NCI-H524 (cell line): ENCODE data around the gene TREM2.
"Not testable (repeated sequence)": the region's sequence is repeated elsewhere in the genome, so short reads cannot be mapped to it uniquely, and the experiment has no call there.

Experiments
- DNase-seq, 2 experiments: peaks; one replicate each; lab custom pipeline; 2025; lab: John Stamatoyannopoulos, UW

TREM2 gene

DNA sequence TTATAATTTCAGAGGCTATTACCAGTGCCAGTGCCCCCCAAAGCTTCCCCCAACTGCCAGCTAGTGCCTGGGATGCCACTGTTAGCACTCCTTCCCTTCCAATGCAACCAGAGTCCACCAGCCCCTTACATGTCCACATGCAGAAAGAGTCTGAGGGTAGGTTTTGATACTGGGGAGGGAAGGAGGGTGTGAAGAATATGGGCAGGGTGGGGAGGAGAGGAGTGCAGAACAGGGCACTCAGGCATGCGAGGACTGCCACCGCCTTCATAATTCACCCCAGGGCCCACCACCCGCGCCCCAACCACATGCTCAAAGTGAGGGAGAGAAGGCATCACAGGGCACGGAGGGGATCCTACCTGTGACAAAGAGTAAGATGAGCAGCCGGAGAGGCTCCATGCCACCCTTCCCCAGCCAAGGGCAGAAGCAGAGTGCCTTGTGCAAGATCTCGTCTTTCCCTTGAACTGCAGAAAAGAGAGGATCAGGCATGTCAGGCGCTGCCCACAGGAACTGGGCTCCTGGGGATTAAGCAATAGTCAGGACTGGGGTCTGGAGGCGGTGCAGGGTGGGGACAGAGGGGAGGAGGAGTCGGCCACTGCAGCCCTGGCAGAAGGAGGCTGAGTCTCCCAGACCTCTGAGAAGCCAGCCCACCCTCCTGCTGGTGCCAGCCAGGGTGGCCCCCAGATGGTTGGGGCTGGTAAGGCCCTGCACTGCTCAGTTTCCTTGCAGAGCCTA is at the start of gene TREM2:
TSS of gene TREM2 (minus strand) at position 430 of the 732 bp plus-strand sequence. CDS start at position 396, 34 bp downstream.
- no peak for DNase-seq

DNA sequence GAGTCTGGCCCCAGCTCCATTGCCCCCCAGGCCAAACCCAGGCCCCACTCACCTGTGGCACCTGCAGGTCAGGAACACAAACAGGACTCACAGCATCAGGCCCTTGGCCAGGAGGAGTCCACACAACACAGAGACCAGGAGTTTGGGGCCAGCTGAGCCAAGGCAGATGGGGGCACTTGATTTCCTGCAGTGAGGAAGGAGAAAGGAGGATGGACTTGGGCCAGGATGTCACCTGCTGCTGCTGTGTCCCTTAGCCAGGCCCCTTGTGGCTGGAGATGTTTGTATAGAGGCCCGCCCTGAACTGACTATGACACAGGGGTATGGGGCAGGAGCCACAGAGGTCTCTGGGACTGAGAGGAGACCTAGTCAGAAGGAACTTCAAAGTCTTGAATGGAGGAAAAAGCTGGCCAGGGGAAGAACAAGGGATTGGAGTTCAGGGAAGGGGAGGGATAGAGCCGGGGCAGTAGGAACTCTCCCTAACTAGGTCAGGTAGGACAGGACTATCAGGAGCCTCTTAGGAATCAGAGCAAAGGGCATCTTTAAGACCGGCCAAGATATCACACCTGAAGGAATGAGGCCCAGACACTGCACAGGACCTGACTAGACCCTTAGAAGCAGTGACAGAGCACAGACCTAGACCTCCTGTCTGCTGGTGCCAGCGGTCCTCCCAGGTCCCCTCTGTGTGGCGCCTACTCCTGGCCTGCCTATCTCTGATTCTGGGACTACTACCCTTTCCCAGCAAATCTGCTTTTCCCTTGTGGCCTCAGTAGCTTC is 46.8 kb upstream of the TREM2 start:
- no peak for DNase-seq

DNA sequence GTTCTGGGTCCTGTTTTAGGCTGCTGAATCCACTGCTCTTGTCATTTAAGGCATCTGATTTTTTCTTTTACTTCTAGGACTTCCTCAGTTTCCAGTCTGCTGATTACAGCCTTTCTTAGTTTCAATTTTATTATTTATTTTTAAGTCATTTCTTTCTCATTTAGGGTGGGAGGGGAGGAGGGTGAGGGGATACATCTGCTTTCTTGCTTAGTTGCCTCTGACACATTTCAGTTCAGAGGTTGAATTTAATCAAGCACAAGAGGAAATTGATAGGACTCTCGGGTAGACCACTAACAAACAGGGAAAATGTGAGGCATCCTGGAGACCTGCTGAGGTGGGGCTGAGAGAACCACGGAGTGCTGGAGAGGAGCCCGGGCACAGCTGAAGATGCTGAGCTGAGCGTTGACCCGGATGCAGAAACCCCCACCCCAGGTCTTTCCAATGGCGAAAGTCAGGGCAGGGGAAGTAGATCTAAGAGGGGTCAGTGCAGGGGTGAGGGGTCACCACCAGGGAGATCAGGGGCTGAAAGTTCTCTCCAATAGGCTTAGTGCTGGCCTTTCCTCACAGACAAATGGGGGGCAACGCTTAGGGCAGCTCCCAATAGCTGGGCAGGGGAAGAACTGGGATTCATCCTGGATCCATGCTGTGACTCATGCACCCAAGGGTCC is 45.7 kb upstream of the TREM2 start:
- DNase-seq: no peak

DNA sequence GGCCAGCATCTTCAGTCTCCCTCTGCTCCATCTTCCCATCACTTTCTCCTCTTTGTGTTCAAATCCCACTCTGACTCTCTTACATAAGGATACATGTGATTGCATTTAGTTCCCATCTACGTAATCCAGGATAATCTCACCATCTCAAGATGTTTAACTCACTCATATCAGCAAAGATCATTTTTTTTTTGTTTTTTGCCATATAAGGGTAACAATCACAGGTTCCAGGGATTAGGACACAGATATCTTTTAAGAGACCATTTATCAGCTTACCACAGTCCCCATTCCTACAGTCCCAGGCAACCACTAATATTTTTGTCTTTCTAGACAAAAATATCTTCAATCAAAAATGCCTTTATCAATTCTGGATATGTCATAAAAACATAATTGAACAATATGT is 41.2 kb upstream of the TREM2 start:
- DNase-seq: no peak

DNA sequence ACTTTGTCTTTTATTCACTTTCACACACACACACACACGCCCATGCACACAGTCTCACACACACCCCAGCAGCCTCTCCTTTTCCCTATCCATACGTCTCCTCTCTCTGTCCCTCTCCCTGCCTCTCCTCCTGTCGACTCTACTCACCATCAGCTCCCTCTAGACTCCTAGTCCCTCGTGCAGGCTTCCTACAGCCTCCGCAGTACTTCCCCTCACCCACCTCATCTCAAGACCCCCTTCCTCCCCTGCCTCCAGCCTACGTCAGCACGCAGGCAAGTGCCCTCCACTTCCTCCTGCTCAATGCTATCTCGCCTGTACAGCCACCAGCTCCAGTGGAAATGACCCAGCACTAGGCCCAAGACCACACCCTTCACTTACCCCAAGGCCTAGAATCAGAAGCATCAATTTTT is 38.9 kb upstream of the TREM2 start:
- DNase-seq: no peak

DNA sequence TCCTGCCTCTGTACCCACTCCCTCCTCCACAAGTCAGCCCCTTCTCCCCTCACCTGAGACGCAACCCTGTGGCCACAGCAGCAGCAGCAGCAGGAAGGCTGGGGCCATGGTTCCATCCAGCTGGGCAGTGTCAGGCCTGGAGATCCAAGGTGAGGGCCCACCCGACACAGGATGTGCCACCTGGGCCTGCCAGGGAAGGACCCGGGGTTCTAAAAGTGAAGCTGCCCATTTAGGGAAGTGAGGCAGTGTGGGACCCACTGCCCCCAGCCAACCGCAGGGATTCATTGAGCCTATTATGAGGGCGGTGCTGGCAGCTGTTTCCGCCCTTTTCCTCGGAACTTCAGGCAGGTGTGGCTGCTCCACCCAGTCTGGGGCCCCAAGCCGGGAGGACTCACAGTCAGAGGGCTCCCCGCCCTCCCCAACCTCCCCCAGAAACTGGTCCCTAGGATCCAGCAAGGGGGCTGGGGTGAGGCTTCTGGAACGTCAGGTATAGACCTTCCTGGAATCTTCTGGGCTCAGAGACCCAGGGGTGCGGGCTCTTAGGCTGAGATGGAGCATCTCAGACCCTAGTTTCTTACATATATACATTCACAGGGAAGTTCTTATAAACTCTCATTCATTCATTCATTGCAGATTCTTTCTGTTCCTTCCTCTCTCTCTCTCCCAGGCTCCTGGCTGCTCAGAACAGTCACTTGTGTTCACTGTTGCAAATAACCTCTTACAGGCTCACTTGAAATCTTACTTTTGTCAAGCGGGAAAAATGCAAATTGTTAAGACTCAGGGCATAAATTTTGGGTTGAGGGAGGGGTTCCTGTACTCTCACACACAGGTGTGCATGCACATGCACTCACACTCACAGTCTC is 38.2 kb upstream of the TREM2 start, which contains the start of gene TREML2:
TSS of gene TREML2 (minus strand) at position 249 of the 863 bp plus-strand sequence. CDS start at position 108, 141 bp downstream.
- no peak for DNase-seq

DNA sequence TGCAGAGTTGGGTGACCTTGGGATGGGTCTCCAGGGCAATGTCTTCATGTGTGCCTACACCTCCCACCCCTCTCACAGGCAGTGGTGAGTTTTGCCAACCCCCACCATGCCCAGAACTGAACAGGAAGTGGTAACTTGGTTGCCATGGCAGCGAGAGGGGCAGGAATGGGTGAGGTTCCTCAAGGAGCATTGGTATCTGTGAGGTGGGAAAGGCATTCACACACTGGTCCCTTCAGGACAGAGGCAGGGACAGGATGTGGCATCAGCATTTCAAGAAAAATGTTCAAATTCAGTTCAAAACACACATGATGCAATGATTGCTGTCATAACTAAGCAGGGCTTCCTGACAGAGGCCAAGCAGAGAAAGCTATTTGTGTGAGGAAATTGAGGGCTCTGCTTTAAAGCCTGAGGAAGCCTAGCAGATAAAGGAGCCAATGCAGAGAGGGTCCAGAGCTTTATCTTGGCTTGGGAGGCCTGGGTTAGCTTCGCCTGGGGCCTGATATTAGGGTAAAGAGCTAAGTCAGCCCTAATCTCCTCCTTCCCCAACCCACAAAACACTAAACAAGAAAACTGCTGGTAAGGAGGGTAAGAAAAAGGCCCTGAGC is 37.5 kb upstream of the TREM2 start:
- DNase-seq: peak in 1 of 2 experiments; percentile 2

DNA sequence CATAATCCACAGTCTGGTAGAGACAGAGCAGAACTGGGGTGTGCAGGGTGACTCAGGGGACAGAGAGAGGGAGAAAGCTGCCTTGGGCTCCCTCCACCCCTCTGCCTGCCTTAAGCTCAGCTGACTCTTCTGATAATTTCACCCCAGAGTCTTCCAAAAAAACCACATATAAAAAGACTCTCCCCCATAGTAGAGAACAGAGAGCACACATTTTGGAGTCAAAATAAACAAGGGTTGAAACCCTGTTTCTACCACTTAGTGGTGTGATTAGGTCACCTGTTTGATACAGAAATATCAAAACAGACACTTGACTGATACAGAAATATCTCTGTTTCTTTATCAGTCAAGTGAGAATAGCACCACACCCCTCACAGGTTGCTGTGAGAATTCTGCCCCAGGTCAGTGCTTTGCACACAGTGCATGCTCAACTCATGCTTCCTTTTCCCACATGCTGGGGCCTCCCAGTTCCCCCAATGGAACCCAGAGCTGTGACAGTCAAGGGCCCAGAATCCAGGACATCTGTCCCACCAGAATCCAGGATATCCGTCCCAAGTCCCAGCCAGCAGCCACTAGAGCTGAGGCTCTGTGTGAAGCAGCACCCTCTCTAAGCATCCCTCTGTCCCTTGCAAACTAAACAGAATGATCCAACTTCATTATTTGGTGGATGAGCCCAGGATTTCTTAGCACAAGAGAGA is 36.8 kb upstream of the TREM2 start:
- DNase-seq: no peak

DNA sequence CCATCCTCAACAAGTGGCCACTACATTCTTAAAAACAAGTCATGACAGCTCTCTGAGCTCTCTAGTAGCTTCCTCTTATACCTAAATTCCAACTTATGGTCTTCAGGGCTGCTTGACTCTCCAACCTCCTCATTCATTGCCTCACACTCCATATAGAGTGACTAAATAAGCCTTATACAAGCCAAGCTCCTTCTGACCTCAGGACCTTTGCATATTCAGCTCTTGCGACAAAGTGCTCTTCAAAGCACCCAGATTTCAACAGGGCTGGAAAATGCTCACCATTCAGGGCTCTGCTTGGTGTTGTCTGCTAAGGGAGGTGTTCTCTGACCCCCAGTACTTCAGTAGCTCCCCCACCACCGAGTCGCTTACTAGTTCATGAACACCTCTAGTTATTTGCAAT is 34.3 kb upstream of the TREM2 start:
- no peak for DNase-seq

DNA sequence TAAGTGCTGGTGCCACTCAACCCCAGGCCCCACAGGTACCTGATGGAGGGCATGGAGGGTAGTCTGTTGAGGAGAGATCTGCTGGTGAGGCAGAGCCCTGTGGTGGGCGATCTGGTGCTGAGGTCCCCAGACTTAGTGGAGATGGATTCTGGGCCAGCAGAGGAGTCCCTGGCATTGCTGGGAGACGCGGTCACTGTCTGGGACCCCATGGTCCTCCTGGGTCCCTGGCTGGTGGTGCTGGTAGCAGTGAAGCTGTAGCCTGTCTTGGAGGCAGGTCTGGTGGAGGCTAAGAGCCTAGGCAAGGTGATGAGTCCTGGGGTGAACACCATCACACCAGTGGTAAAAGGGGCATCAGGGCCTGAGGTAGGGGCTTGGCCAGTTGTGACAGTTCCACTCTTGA is 31.5 kb upstream of the TREM2 start:
- DNase-seq: no peak

DNA sequence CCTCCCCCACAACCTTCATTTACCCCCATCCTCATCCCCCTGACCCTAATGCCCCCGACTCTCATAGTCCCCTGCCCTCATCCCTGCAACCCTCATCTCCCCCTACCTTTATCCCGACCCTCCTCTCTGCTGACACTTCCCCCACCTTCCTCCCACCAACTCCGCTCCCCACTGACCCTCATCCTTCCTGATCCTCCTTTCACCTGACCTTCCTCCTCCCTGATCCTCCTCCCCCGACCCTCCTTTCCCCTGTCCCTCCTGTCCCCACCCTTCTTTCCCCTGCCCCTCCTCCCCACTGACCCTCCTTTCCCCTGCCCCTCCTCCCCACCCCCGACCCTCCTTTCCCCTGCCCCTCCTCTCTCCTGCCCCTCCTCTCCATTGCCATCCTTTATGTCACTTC is 31.0 kb upstream of the TREM2 start:
- DNase-seq: no peak

DNA sequence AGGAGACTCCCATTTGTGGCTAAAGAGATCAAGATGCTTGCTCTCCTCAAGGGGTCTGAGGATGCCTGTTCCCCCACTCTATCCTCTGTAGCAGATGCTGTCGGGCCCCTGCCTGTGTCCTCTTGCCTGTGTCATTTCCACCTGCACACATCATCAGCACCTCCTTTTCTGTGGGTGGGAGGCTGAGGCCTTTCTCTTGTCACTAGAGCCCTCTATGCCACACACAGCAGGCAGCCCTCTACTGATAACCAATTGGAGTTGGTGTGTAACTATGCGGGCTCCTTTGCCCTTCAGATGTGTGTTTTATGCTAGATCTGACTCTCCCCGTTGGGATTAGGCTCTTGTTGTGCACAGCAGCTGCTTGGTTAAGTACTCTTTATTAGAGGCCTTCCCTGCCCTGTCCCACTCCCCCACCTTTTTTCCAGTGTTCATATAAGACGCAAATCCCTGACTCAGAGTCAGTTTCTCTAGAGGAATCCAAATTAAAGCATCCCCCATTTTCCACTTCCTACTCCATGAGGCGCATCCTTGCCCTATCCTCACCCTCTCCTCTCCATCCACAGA is 30.3 kb upstream of the TREM2 start:
- DNase-seq: peak; percentile 31 to 79

DNA sequence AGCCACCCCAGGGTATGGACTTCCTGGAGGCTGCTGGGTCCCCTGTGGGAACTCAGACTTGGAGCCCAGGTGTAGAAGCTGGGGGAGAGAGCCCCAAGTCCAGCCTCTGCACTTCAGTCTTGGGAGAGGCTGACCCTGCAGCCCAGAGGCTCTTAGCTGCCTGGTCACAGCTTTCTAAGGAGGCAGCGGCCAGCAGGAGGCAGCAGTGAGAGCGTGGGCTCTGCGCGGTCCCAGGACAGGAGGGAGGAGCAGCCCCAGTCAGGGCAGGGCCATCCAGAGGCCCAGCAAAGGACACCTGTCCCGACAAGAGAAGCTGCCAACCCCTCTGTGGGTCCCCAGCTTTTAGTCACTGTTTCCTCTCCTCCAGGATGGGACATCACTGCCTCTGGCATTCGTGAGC is 28.7 kb upstream of the TREM2 start:
- no peak for DNase-seq

DNA sequence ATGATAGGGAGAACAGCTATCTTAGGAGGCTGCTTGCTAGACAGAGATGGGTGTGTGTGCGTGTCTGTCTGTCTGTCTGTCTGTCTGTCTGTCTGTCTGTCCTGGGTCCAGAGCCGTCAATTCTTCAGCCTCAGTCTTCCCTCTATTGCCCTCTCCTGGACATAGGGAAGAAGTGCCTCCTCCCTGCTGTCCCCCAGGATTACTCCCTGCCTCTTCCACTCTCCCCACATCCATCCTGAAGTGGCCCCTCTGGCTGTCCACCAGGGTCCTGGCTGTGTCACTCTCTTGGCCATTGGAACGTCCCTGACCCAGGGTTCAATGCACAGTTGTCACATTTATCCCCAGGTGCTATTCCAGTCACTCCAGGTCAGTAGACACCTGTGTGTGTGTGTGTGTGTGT is 27.9 kb upstream of the TREM2 start:
- no peak for DNase-seq

DNA sequence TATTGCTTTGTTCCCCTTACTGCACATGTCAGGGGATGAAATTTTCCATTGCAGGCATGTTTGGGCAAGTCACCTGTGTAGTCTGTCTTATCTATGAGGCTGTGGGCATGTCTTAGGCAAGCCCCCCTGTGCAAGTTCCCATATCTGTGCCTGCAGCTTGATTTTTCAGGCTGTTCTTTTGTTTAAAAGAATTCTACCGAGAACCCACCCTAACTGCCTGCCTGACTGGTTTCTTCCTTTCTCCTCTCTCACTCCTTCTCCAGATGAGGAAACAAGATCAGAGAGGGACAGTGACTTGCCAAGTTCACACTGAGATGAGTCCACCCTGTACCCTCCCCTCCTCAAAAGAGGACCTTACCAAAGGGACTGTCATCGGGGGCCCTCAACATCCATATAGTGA is 27.1 kb upstream of the TREM2 start:
- DNase-seq: no peak

DNA sequence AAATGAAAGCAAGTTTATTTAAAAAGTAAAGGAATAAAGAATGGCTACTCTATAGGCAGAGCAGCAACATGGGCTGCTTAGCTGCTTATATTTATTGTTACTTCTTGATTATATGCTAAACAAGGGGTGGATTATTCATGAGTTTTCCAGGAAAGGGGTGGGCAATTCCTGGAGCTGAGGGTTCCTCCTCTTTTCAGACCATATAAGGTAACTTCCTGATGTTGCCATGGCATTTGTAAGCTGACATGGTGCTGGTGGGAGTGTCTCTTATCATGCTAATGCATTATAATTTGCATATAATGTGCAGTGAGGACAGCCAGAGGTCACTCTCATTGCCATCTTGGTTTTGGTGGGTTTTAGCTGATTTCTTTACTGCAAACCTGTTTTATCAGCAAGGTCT is 26.1 kb upstream of the TREM2 start:
- not testable (repeated sequence) for DNase-seq

DNA sequence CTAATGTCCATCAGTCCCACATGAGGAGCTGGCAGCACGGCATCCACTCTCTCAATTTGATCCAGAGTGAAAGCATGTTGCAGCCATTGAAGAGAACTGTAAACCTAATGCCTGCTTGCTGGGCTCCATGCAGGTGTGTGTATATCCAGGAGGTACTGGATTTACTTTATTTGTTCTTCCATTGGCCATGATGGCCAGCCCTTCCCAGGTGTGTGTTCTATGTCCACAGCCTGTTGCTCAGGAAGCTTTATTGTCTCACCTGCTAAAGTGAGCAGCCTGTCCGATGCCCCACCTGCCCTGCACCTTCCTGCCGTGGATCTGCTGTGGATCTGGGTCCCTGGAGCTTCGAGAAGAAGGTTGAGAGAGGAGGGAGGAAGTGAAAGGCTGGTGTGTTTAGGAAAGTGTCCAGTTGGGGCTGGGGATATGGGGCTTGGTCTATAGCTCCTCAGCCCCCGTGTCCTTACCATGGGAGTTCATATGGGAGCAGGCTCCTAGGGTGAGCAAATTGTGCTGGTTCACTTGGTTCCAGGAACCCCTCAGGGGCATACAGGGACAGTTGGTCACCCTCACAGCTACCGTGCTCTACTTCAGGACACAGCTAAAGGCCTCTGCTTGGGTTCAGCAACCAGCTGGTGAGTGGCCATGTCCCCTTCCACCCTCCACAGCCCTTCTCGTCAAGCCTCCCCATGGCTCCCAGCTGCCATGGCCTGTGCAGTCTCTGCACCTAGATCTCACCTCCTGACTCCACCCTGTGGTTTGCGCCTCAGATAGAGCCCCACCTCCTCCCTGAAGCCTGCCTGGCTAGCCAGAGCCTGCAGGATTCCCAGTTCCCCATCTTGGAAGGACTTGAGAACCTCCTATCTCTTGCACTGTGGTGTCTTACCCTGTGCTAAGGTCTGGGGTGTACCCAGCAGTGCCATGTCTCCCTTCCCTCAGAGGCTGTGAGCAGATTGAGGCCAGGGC is 25.3 kb upstream of the TREM2 start:
- no peak for DNase-seq

DNA sequence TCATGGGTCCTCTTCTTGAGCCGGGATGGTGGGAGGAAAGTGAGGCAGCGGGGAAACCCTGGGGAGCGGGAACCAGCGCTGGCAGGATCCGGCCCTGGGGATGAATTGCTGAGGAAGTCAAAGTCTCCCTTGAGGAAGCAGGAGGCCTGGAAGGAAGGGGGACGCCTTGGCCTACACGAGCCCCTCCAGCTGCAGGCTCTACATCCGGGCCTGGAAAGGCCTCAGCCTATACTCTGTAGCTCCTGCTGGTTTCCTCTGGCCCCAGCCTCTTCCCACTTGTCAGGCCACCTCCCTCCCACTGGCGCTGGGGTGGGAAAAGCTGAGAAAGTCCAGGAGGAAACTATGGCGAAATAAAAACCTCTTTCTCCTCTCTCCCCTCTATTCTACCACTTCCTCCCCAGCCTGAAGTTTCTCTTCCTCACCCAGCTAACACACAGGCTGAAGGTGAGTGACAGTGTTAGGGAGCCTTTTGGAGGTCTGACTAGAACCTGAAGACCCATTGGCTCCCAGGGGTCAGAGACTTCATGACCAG is 23.2 kb upstream of the TREM2 start:
- DNase-seq: no peak

DNA sequence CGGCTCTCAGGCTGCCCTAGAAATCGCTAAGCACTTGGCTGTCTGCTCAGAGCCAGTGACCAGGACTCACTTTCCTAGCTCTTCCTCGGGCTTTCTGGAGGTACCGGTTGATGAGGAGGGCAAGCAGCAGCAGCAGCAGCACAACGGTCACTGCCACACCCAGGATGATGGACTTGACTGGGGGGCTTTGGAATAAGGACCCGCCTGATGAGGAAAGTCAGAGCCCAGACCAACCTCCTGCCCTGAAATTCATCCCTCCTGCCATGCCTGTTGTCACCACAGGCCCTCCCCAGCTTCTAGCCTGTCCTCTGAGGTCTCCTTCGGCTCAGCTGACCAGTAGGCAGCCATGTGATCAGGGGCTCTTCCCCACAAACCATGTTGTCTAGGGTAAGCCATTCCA is 21.8 kb upstream of the TREM2 start:
- DNase-seq: no peak
